KG1 (cell line): ENCODE results near the gene LRCOL1.

Source experiments
- DNase-seq: peaks from one replicate; lab custom pipeline; 2025; lab: John Stamatoyannopoulos, UW

LRCOL1 gene

DNA sequence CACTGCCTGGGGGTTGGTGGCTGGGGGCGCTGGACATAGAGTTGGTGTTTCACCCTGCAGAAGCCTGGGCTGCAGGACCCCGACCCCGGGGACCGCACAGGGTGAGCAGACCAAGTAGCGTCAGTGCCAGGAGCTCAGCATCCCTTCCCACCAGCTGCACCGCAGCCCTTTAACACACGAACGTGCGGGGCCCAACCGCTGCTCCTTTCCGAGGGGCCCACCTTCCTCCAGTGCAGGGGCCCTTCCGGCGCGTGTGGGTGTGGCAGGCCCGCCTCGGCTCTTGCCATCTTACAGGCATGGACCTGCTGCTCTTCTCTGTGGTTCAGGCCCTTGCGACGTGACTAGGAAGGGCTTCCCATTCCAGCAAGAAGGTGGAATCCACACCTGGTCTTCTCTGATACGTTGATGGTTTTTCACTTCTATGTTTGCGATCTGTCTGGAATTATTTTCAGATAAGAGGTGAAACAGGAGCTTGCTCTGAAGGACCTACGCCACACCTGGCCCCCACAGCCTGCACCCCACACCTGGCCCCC is 47.8 kb downstream of the LRCOL1 start:
- no peak for DNase-seq

DNA sequence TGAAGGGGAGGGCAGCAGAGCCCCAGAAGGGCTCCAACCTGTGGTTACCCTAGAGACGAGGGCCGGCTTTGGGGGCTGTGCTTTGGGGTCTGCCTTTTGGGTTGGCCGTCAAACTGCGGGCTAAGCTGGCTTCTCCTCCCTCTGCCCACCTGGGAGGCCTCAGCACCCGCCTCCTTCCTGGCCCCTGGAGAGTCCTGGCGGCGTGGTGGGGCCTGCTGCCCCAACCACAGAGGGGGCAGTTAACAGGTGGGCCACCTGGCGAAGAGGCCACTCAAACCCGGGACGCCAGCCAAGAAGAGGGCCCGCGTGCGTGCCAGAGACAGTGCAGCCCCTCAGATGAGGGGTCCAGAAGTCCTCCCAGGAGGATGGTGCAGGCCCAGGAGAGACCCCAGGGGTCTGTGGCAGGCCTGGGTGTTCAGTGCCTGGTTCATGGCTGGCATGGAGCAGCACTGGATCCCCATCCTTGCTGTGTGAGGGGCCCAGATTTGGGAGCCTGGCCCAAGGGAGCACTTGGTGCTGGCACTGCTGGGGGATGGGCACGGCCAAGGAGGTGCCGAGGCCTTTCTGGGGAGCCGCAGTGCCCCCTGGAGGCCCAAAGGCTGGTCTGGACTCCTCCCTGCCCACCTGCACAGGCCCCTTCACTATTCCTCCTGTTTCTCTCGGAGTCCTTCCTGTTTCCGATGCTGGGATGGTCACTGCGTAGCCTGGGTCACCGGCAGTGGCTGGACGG is 48.8 kb downstream of the LRCOL1 start:
- DNase-seq: no peak

DNA sequence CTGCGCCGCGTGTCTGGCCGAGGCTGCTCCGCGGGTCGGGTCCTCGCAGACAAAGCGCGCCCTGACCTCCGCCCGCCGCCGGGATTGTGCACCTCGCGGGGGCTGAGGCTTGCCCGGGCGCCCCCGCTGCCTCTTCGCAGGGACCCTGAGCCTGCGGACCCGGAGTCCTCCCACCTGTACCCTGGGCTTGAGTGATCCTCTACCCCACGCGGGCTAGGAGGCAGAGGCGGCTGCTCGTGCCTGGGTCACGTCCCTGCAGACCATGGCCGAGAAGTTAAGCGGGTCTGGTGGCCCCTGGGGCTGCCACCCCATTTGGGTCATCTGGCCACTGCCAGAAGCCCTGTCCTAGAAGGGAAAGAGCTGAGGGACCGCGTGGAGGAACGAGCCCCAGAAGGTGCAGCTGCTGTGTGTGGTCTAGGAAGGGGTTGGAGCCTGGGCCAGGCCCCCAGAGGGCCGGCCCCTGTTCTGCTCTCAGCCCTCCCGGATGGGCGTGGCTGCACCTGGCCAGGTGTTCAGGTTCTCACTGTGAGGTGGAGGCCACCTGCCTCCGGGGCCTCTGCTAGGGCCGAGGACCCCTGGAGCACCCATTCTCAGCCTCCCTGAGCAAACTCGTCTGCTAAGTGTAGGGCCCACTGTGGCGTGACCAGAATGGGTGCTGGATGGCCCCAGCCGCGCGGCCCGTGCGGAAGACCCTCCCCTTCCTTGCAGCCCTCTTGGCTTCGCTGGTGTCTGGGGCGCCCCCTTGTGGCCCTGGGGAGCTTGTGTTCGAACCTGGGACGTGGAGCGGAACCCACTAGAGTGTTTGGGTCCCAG is 49.6 kb downstream of the LRCOL1 start:
- peak; percentile 71 for DNase-seq

GRCh38 chr12:132560364-132560613 is 50.1 kb downstream of the LRCOL1 start:
- DNase-seq: no peak

GRCh38 chr12:132559652-132560363 is 50.6 kb downstream of the LRCOL1 start:
- peak; percentile 17 for DNase-seq

DNA sequence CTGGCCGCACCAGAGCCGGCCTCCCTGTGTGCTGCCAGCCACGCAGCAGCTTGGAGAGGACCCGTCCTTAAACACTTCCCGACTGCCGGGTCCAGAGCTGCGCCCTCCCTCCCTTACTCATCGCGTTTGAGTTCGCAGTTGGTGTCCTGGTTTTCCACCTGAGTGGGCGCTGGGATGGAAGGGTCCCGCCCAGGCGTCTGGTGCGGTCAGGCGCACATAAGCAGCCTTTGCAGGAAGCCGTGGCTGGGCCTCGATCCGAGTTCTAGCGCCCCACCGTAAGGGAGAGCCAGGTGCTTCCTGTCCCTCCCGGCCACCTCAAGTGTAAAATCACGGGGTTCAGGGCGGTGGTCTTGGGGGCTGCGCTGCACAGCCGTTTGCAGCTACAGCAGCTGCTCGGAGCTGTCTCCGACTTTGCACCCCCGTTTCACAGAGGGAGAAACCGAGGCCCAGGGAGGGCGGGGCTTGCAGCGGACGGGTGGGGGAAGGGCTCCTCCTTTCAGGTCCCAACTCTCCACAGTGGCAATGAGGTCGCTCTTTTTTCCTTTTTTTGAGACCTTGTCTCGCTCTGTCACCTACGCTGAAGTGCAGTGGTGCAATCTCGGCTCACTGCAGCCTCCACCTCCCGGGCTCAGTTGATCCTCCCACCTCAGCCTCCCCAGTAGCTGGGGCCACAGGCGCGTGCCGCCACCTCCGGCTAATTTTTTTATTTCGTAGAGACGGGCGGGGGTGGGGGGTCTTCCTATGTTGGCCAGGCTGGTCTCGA is 51.3 kb downstream of the LRCOL1 start:
- DNase-seq: peak; percentile 6

DNA sequence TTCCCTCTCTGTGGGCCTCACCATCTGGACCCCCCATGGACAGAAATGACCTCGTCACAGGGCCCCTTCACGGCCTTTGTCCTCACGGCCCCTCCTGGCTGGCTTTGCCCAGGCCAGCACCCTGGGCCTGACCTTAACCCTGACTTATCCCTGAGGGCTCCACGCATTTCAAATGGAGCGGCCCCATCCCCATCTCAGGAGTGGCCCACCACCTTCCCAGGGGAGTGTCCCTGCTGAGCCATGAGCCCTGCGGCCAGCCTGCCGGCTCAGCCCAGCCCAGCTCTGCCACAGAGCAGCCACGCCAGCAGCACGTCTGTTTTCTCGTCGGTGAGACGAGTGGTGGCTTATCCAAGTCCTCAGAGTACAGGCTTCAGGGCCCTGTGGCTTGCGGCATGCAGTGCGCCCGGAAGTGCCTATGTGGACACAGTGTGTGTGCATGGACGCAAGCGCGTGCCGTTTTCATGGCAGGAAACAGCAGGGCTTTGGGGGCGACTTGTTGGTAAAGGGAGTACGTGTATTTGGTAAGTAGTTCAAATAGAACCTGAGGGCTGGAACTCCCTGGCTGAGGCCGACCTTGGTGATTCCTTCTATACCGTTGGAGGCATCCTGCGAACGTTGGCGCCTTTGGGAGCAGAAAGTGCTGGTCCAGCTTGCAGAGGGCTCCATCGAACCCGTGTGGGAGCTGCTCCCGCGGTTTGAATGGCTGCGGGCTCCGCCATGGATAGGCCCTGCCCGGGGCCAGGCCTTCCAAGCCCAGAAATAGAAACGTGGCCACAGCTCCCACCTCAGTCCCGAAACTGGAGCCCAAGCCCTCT is 52.1 kb downstream of the LRCOL1 start:
- DNase-seq: no peak

DNA sequence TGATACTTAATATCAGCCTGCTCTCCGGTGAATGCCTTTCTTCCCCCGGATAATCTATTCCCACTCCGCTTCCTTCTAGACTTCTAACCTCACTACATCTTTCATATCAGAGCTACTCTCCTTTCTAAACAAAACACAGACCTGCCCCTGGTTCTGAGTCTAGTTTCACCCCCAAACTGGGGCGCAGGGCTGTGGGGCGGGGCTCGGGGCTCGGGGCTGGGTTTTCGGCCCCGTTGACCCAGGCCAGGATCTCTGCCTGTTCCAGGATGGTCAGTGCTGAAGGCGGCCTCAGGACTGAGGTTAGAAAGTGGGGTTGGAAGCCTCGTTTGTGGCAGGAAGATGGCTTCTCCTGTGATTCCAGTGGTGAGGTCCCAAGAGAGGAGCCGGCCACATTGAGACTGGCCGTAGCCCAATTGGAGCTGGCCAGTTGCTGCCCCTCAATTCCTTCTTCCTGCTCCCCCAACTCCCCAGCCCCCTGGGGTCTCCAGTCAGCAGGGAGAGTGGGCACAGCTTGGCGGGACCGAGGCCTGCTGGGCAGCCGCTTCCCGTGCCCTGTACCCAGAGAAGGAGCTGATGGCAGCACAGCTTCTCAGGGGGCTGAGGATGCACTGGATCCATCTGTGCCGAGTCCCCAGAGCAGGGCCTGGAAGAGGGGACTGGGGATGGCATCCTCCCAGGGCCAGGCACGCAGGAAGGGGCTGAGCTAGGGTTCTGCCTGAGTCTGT is 52.9 kb downstream of the LRCOL1 start:
- DNase-seq: no peak

GRCh38 chr12:132556801-132557200 is 53.6 kb downstream of the LRCOL1 start:
- DNase-seq: no peak

DNA sequence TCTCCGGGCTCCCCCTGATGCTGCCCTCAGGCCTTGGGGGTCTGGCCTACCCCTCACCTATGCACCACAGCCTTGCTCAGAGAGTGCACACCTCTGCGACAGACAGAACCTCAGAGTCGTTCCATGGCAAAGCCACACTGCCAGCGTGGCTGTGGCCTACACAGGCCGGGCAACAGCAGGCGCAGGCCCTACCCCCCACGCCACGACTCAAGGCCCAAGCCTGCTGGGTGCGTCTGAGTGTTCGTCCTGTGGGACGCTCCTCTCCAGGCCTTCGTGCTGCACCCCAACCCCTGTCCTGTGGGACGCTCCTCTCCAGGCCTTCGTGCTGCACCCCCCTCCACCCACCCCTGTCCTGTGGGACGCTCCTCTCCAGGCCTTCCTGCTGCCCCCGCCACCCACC is 54.2 kb downstream of the LRCOL1 start:
- no peak for DNase-seq

- DNase-seq: no peak
These were observed 54.7 kb downstream of the LRCOL1 start for GRCh38 chr12:132555686-132556085.

- DNase-seq: no peak
These were observed 55.3 kb downstream of the LRCOL1 start for GRCh38 chr12:132554845-132555630.
